GM23338 (cell line): ENCODE data around the gene ACSS3.

Experiments used
- CREB1 ChIP-seq: fragments of 250-450 bp; sonication (Bioruptor Pico); IDR thresholded peaks from 2 replicates; pipeline ENCODE4 v1.5.0; 2020; ENCODE audit warnings: low read depth, mild to moderate bottlenecking, moderate library complexity
- EZH2 ChIP-seq: fragments of 200-600 bp; sonication (generic); IDR thresholded peaks from one replicate; pipeline ENCODE4 v1.8.0; 2017; ENCODE audit warnings: antibody characterized with exemption, mild to moderate bottlenecking, low read depth; ENCODE audit not compliant: unreplicated experiment
- EZH2phosphoT487 ChIP-seq: fragments of 200-600 bp; sonication (generic); IDR thresholded peaks from one replicate; pipeline ENCODE4 v1.8.1; 2018; ENCODE audit warnings: antibody characterized with exemption; ENCODE audit not compliant: unreplicated experiment
- JUNB ChIP-seq: IDR thresholded peaks from one replicate; pipeline ENCODE4 v1.6.1; 2016; ENCODE audit warnings: antibody characterized with exemption; ENCODE audit not compliant: unreplicated experiment
- POLR2AphosphoS5 ChIP-seq: IDR thresholded peaks from 2 replicates; pipeline ENCODE4 v1.6.1; 2016; ENCODE audit warnings: antibody characterized with exemption, low read depth
- STAT1 ChIP-seq: IDR thresholded peaks from one replicate; pipeline ENCODE4 v1.6.1; 2016; ENCODE audit warnings: antibody characterized with exemption; ENCODE audit not compliant: unreplicated experiment
- TF ChIP-seq, protein P1 (sequence below), 2 experiments: fragments of 200-600 bp in 1 of 2; sonication (generic) in 1 of 2; conservative IDR thresholded peaks; 2 replicates each; pipeline versions ENCODE4 v1.5.1 to v1.6.1; 2016 to 2017; ENCODE audit warnings: antibody characterized with exemption in 2 of 2, low read depth in 2 of 2, mild to moderate bottlenecking in 2 of 2, moderate library complexity in 1 of 2
- TF ChIP-seq, protein P2 (sequence below): IDR thresholded peaks from one replicate; pipeline ENCODE4 v1.6.1; 2018; ENCODE audit warnings: antibody characterized with exemption; ENCODE audit not compliant: unreplicated experiment

DNA sequence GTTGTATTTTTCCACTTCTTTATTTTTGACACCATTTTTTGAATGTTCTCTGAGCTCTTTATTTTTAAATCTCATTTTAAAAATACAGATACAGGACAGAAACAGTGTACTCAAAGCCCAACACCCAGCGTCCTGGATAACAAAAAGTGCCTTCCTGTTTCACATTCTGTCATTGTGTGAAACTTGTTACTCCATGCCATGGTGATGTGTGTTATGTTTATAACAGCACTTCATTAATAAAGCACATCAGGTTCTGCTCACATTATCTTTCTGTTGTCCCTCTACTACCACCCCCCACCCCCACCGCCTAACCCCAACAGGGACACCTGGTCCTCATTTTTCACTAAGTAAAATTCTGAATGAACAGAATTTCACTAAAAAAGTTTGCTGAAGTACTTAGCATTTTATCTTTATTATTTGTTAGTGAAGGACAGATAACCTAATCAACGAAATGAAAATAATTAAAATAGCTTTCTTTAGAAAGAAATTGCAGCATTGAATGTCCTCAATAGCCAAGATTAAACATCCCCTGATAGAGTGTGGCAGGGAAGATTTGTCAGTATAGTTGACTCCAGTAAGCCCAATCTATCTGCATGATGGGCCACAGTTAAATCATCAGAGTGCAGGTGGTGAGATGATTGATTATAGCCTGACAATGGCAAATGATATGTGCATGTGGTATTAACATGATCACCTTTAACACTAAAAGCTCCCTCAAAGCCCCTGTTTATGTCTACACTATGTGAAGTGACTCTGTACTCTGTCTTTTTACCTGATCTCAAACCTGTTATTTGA is 153.9 kb downstream of the ACSS3 start:
- TF ChIP-seq, protein P1, sequence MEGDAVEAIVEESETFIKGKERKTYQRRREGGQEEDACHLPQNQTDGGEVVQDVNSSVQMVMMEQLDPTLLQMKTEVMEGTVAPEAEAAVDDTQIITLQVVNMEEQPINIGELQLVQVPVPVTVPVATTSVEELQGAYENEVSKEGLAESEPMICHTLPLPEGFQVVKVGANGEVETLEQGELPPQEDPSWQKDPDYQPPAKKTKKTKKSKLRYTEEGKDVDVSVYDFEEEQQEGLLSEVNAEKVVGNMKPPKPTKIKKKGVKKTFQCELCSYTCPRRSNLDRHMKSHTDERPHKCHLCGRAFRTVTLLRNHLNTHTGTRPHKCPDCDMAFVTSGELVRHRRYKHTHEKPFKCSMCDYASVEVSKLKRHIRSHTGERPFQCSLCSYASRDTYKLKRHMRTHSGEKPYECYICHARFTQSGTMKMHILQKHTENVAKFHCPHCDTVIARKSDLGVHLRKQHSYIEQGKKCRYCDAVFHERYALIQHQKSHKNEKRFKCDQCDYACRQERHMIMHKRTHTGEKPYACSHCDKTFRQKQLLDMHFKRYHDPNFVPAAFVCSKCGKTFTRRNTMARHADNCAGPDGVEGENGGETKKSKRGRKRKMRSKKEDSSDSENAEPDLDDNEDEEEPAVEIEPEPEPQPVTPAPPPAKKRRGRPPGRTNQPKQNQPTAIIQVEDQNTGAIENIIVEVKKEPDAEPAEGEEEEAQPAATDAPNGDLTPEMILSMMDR (conservative IDR thresholded peaks at IDR 0.05; ENCODE audit: low read depth in 2 of 2), result no peak
- TF ChIP-seq, protein P2, sequence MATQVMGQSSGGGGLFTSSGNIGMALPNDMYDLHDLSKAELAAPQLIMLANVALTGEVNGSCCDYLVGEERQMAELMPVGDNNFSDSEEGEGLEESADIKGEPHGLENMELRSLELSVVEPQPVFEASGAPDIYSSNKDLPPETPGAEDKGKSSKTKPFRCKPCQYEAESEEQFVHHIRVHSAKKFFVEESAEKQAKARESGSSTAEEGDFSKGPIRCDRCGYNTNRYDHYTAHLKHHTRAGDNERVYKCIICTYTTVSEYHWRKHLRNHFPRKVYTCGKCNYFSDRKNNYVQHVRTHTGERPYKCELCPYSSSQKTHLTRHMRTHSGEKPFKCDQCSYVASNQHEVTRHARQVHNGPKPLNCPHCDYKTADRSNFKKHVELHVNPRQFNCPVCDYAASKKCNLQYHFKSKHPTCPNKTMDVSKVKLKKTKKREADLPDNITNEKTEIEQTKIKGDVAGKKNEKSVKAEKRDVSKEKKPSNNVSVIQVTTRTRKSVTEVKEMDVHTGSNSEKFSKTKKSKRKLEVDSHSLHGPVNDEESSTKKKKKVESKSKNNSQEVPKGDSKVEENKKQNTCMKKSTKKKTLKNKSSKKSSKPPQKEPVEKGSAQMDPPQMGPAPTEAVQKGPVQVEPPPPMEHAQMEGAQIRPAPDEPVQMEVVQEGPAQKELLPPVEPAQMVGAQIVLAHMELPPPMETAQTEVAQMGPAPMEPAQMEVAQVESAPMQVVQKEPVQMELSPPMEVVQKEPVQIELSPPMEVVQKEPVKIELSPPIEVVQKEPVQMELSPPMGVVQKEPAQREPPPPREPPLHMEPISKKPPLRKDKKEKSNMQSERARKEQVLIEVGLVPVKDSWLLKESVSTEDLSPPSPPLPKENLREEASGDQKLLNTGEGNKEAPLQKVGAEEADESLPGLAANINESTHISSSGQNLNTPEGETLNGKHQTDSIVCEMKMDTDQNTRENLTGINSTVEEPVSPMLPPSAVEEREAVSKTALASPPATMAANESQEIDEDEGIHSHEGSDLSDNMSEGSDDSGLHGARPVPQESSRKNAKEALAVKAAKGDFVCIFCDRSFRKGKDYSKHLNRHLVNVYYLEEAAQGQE, result no peak
- TF ChIP-seq CREB1 (CRISPR knock-in tag) (no peak), JUNB (no peak), EZH2 (no peak), POLR2AphosphoS5 (no peak), STAT1 (no peak), EZH2phosphoT487 (no peak)
